Embryonic facial prominence (tissue), 1 donor: ENCODE measurements around the gene TRAK1.
A peak's percentile ranks its signal among the peaks of the same experiment; 100 is the strongest.

Source experiments
- DNase-seq: peaks from one replicate; pipeline ENCODE4 v3.0.0-alpha.2; 2016; ENCODE audit errors: extremely low spot score

The TRAK1 gene

GRCh38 chr3:42236611-42237010 is 145.5 kb downstream of the TRAK1 start:
- DNase-seq = no peak

DNA sequence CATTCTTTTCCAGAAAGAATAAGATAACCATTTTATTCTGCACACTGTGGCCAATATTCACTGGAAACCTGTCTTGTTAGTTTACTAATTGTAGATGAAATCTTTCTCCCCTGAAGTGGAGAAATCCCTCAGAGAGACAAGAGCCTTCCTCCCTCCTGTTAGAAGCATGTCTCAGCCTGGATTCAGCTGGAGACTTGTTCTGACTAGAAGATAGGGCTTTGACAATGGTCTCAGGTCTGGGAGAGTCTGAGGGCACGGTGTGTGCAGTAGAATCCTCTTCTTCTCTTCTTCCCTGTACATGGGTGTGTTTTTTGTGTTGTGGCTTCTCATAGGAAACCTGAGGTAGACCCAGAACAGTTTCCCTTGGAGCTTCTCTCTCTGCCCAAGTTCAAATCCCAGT is 154.9 kb downstream of the TRAK1 start:
- no peak for DNase-seq

DNA sequence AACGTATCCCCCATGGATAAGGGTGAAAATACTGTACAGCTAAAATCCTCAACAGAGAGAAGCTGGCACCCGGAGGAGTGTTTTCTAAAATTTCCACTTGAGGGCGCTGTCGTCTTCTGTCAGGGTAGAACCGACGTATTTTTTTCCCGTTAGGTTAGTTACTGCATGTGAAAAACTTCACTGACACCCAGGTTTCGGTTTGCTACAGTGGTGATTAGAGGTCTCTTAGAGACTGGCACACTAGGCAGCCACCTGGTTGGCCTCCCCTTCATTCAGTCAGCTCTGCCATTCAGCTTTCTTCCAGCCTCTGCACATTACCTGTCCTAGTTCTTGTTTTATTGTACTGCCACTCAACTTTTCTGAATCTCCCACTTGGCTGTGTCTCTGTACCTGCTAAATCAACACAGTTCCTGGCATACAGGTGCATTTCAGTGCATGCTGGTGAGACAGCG is 156.4 kb downstream of the TRAK1 start:
- DNase-seq = peak; percentile 19

GRCh38 chr3:42250761-42251160 is 159.6 kb downstream of the TRAK1 start:
- no peak for DNase-seq

GRCh38 chr3:42254566-42254965 is 163.4 kb downstream of the TRAK1 start:
- no peak for DNase-seq

GRCh38 chr3:42256135-42256819 is 165.1 kb downstream of the TRAK1 start:
- DNase-seq = no peak

DNA sequence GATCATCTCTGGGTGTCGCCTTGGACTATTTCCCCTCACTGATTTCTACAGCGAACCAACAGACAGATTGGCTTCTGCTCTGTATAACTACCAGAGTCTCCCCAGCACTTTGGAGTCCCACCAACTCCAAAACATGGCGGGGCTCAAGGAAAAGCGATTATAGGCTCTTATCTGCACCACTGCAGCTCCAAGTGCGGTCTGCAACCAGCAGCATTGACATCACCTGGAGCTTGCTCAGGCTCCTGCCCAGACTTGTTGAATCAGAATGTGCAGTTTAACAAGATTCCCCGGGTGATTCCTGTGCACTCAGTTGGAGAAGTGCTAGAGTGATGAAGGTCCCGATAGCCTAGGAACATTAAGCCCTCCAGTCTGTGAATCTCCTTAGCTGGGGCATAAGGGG is 165.8 kb downstream of the TRAK1 start:
- no peak for DNase-seq

DNA sequence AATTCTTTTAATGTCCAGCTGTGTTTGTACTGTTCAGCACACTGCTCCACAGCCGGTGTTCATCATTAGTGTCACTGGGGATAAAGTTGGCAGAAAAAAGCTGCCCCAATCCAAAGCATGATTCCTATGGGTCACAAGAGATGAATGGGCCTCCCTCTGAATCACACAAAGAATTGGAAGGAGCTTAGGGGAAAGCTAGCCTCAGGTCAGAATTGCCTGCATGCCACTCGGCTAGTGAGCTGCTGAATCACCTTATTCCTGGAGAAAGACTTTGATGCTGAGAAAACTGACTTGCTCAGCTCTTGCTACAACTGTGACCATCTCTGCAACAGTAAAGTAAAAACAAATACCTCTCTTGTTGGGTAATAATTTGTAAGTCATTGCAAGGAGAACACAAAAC is 171.4 kb downstream of the TRAK1 start:
- DNase-seq = no peak

GRCh38 chr3:42263354-42264346 is 172.5 kb downstream of the TRAK1 start:
- DNase-seq = no peak

DNA sequence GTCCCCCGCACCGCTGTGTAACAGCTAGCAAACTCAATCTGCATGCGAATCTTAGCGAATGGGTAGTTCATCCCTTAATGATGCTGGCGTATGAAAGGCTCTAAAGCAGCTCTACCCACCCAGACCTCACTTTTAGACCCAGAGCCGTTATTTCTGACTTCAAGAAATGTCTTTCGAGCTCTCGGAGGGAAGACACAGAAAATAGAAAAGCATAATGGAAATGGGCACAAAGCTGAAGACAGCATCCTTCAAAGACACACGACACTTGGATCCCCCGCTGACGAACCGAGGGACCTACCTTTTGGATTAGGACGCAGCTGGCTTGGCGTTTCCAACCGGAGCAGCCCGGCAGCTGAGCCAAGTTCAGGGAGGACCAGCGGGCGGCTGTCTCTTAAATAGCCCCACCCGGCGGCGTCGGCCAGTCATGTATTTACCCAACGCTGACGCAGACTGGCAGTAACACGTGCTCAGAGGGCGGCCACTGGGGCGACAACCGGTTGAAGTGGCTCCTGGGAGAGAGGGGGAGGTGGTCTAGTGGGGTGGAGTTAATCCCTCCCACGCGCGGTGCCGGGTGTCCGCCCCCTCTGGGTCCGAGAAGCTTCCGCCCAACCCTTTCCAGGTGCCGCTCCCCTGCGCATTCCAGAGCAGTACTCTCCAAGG is 173.4 kb downstream of the TRAK1 start:
- no peak for DNase-seq

GRCh38 chr3:42265059-42265991 is 174.2 kb downstream of the TRAK1 start:
- no peak for DNase-seq

DNA sequence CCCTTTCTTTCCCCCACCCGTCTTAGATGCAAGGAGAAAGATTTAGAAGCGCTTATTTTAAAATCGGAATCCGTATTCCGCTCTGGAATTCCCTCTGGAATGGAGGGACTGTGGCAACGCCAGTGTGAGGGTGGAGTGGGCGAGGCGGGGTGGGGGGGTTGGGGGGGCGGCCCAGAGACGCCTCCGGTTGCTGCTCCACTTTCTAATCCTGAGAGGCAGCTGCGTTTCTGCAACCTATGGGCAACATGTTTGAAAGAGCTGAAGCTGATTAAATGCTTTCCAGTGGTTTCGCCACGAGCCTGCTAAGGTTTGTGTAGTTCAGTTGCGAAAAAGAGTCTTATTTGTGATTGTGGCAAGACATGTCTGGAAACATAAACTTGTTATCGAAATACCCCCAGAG is 174.9 kb downstream of the TRAK1 start, which contains the start of gene CCK:
TSS of gene CCK (minus strand) at position 101 of the 400 bp plus-strand sequence. CDS start 2,555 bp downstream, outside the sequence.
- DNase-seq = no peak

DNA sequence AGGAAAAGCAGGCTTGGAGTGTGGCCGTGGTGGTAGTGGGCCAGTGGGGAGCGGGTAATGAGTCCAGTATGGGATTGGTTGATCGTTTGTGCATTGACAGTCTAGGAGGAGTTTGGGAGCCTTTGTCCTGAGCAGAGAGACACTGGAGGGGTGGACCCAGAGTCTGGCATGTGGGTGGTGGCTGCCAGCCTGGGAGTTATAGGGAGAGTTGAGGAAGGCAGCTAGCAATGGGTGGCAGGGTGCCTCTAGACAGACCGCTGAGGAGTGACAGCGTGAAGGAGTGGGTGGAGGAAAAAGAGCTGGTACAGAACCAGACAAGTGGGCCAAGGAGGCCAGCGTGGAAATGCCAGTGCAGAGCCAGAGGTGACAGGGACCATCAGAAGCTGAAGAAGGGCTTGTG is 176.7 kb downstream of the TRAK1 start:
- no peak for DNase-seq

- no peak for DNase-seq
These were observed 178.5 kb downstream of the TRAK1 start for GRCh38 chr3:42269647-42270046.

DNA sequence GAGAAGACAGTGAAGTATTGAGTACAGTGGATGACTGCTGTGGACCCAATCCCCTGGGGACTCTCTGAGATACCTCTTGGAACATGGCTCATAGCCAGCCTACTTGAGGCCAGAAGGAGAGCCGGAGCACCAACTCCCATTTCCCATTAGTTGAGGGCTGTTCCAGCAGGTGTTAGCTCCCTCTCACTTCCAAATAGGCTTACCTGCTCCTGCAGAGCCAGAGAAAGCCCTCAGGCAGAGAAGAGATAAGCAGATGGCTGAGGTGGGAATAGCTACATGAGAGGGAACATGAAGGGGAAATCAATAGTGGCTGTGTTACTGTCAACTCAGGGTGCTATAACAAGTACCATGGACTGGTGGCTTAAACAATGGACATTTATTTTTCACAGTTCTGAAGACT is 179.4 kb downstream of the TRAK1 start:
- DNase-seq = no peak

DNA sequence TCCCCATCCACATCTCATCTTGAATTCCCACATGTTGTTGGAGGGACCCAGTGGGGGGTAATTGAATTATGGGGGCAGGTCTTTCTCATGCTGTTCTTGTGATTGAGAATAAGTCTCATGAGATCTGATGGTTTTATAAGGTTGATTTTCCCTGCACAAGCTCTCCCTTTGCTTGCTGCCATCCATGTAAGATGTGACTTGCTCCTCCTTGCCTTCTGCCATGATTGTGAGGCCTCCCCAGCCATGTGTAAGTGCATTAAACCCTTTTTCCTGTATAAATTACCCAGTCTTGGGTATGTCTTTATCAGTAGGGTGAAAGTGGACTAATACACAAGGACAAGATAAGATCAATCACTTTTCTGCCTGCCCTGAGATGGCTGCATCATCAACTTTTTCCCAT is 180.6 kb downstream of the TRAK1 start:
- no peak for DNase-seq

GRCh38 chr3:42273361-42273760 is 182.2 kb downstream of the TRAK1 start:
- DNase-seq = no peak

DNA sequence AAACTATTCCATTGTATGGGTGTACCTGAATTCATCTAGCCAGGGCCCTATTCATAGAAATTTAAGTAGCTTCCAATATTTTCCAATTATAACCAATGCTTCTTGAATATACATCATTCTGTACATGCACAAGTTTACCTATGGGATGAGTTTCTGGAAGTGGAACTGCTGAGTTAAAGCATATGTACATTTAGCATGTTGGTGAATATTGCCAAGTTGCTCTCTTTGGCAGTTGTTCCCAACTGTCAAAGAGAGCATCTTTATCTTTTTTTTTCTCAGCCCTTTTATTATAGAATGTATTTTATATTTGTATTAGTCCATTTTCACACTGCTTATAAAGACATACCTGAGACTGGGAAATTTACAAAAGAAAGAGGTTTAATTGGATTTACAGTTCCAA is 183.1 kb downstream of the TRAK1 start:
- no peak for DNase-seq

- DNase-seq = no peak
These were observed 184.1 kb downstream of the TRAK1 start for GRCh38 chr3:42275217-42275616.
